HEK293T (cell line): Measurements from ENCODE around the gene ARHGEF16.

Source experiments
- ARNT ChIP-seq: fragments of 450-650 bp; IDR thresholded peaks from 2 replicates; pipeline ENCODE4 v1.6.1; 2017; ENCODE audit warnings: mild to moderate bottlenecking
- FOXA1 ChIP-seq: fragments of 450-650 bp; IDR thresholded peaks from 2 replicates; pipeline ENCODE4 v1.6.1; 2016; ENCODE audit warnings: mild to moderate bottlenecking
- FOXM1 ChIP-seq: fragments of 450-650 bp; IDR thresholded peaks from 2 replicates; pipeline ENCODE4 v1.6.1; 2017; ENCODE audit warnings: mild to moderate bottlenecking, borderline replicate concordance
- SP1 ChIP-seq: fragments of 450-650 bp; IDR thresholded peaks from 2 replicates; pipeline ENCODE4 v1.6.1; 2017
- ZNF384 ChIP-seq: fragments of 450-650 bp; IDR thresholded peaks from 2 replicates; pipeline ENCODE4 v1.6.1; 2016

DNA sequence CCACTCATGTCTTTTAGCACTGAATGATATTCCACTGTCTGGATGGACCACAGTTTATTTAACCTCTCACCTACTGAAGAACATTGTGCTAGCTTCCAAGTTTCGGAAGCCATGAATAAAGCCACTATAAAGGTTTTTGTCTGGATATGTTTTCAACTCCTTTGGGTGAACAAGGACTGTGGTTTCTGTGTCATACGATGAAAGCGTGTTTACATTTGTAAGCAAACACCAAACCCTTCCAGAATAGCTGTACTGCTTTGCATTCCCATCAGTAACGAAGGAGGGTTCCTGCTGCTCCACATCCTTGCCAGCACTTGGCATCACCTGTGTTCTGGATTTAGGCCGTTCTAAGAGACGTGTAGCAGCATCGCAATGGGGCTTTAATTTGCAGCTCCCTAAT lies 10.7 kb upstream of the ARHGEF16 start:
- TF ChIP-seq ARNT: no peak
- no peak for TF ChIP-seq SP1
- TF ChIP-seq FOXM1: no peak
- TF ChIP-seq ZNF384: no peak
- TF ChIP-seq FOXA1: no peak
